Raji (cell line): ENCODE results near the gene STARD7.

Experiments
- POLR2A ChIP-seq: IDR thresholded peaks from 2 replicates; pipeline ENCODE4 v1.6.1; 2011; ENCODE audit warnings: low read depth, low read length, control low read depth; ENCODE audit not compliant: insufficient read depth

The STARD7 gene

GRCh38 chr2:96161898-96162297 is 46.7 kb downstream of the STARD7 start:
- TF ChIP-seq POLR2A: no peak

- no peak for TF ChIP-seq POLR2A
Observed at GRCh38 chr2:96159084-96159830, 49.4 kb downstream of the STARD7 start.

- no peak for TF ChIP-seq POLR2A
Observed at GRCh38 chr2:96158554-96158940, 50.1 kb downstream of the STARD7 start.

- TF ChIP-seq POLR2A: no peak
Observed at GRCh38 chr2:96157649-96158553, 50.7 kb downstream of the STARD7 start.

- TF ChIP-seq POLR2A: peak; percentile 40; the same call in 1 of the 2 replicates
Observed at GRCh38 chr2:96156926-96157648, 51.5 kb downstream of the STARD7 start.

- TF ChIP-seq POLR2A: no peak
Observed at GRCh38 chr2:96156011-96156820, 52.4 kb downstream of the STARD7 start.

GRCh38 chr2:96154506-96155380 is 53.9 kb downstream of the STARD7 start:
- TF ChIP-seq POLR2A: no peak

- TF ChIP-seq POLR2A: no peak
Observed at GRCh38 chr2:96153991-96154431, 54.6 kb downstream of the STARD7 start.

GRCh38 chr2:96153291-96153713 is 55.3 kb downstream of the STARD7 start:
- TF ChIP-seq POLR2A: no peak

- TF ChIP-seq POLR2A: no peak
Observed at GRCh38 chr2:96152304-96153161, 56.1 kb downstream of the STARD7 start.

- no peak for TF ChIP-seq POLR2A
Observed at GRCh38 chr2:96151595-96152303, 56.9 kb downstream of the STARD7 start.

GRCh38 chr2:96150791-96151594 is 57.6 kb downstream of the STARD7 start:
- TF ChIP-seq POLR2A: no peak
